Measurements from ENCODE around the gene IQGAP3. TPM values are rescaled to one million over a fixed set of nuclear protein-coding genes. Genes with fewer than 3 reads are reported as not detected.

Gene IQGAP3
- total RNA-seq, 1 experiment from 2014 or later = 25.6 TPM

GRCh38 chr1:156619582-156619955, 47.2 kb upstream of the IQGAP3 start:
- H3K27me3 ChIP-seq (ENCODE audit: control insufficient read depth, insufficient read depth, low read length) = no peaks in the 10 kb centered on the region
- peaks cover 4% of the 10 kb centered on the region for H3K4me1 ChIP-seq (ENCODE audit: control insufficient read depth, insufficient read depth, low read length)
- TF ChIP-seq SIN3A (IDR thresholded peaks at IDR 0.05; ENCODE audit: borderline replicate concordance, insufficient read depth, low read depth, low read length) = no peak
- TF ChIP-seq CTCF (IDR thresholded peaks at IDR 0.05) = peak; percentile 35
- no peak for TF ChIP-seq TCF7L2 (IDR thresholded peaks at IDR 0.05; ENCODE audit: low read depth, low read length)
- no peak for TF ChIP-seq POLR2AphosphoS5 (IDR thresholded peaks at IDR 0.05; ENCODE audit: low read depth, low read length)
- TF ChIP-seq REST (IDR thresholded peaks at IDR 0.05; ENCODE audit: insufficient read depth in 1 of 2, low read depth in 2 of 2, low read length in 1 of 2) = no peak
- ChIA-PET CTCF (interaction anchor here (1.3 kb wide), 1 partner anchor 38 kb away, joined by 5 read pairs; no protein-coding TSS in a partner anchor), POLR2A (interaction anchor here (0.6 kb wide), 1 partner anchor 115 kb away, joined by 3 read pairs; no protein-coding TSS in a partner anchor)
- ATAC-seq (no peak), DNase-seq (ENCODE audit: low read depth, low spot score) (no peak)
- no peaks in the 10 kb centered on the region for H3K9me3 ChIP-seq (ENCODE audit: control insufficient read depth, insufficient read depth, low read depth, low read length)
- in situ Hi-C loops (cut with HindIII; ENCODE audit: low pct_unique_long_range_greater_than_20kb, low sequenced_read_pairs) = no loop called here
- intact Hi-C loops (cut with micrococcal nuclease; ENCODE audit: unreplicated experiment) = no loop called here
- no TSS peak for BruUV-seq (replicated peaks)
- H3K4me3 ChIP-seq (ENCODE audit: low read depth in 2 of 2, low read length in 2 of 2) = no peak overlapping the region
- no peak overlapping the region for H3K27ac ChIP-seq (ENCODE audit: low read length)
- no peaks in the 10 kb centered on the region for H3K36me3 ChIP-seq (ENCODE audit: control insufficient read depth, insufficient read depth, low read length)

GRCh38 chr1:156618853-156619581, 46.7 kb upstream of the IQGAP3 start, which contains the start of gene HAPLN2:
Gene HAPLN2, plus strand, starts transcription at chr1:156619415. Its CDS starts 4,076 bp downstream, at chr1:156623491.
- Histone ChIP-seq H3K9me3 (ENCODE audit: control insufficient read depth, insufficient read depth, low read depth, low read length) (no peaks in the 10 kb centered on the region), H3K27me3 (ENCODE audit: control insufficient read depth, insufficient read depth, low read length) (no peaks in the 10 kb centered on the region), H3K4me1 (ENCODE audit: control insufficient read depth, insufficient read depth, low read length) (peaks cover 4% of the 10 kb centered on the region), H3K4me3 (ENCODE audit: low read depth in 2 of 2, low read length in 2 of 2) (no peak within 1 kb of the TSS), H3K36me3 (ENCODE audit: control insufficient read depth, insufficient read depth, low read length) (no peaks in the 10 kb centered on the region), H3K27ac (ENCODE audit: low read length) (no peak within 1 kb of the TSS)
- ChIA-PET POLR2A (no interaction called here), CTCF (interaction anchor here (1.3 kb wide), 1 partner anchor 39 kb away, joined by 5 read pairs; no protein-coding TSS in a partner anchor)
- intact Hi-C loops (cut with micrococcal nuclease; ENCODE audit: unreplicated experiment) = no loop called here
- TF ChIP-seq POLR2AphosphoS5 (IDR thresholded peaks at IDR 0.05; ENCODE audit: low read depth, low read length) (no peak), CTCF (IDR thresholded peaks at IDR 0.05) (peak; percentile 83), SIN3A (IDR thresholded peaks at IDR 0.05; ENCODE audit: borderline replicate concordance, insufficient read depth, low read depth, low read length) (no peak), TCF7L2 (IDR thresholded peaks at IDR 0.05; ENCODE audit: low read depth, low read length) (no peak)
- ATAC-seq = no peak
- no TSS peak for BruUV-seq (replicated peaks)
- DNase-seq (ENCODE audit: low read depth, low spot score) = no peak
- in situ Hi-C loops (cut with HindIII; ENCODE audit: low pct_unique_long_range_greater_than_20kb, low sequenced_read_pairs) = no loop called here
